D721Med (cell line): Measurements from ENCODE around the gene TAF15.
A peak's percentile ranks its signal among the peaks of the same experiment; 100 is the strongest.

ENCODE experiments used
- DNase-seq: peaks from one replicate; pipeline ENCODE4 v3.0.0; 2011; ENCODE audit warnings: low spot score; ENCODE audit not compliant: insufficient read length
- FAIRE-seq: peaks from 2 replicates; lab custom pipeline; 2011; peaks lifted over from hg19 to GRCh38; lab: Jason Lieb, UNC
- CTCF ChIP-seq: IDR thresholded peaks from 2 replicates; pipeline ENCODE4 v1.5.1; 2012; ENCODE audit warnings: mild to moderate bottlenecking, control low read depth; ENCODE audit not compliant: insufficient read depth; ENCODE audit errors: missing control alignments

TAF15 gene

GRCh38 chr17:35795871-35796265 is 13.4 kb upstream of the TAF15 start:
- FAIRE-seq (no peak), DNase-seq (no peak)
- no peak for TF ChIP-seq CTCF

- DNase-seq (no peak), FAIRE-seq (no peak)
- no peak for TF ChIP-seq CTCF
Observed at GRCh38 chr17:35796942-35797341, 12.3 kb upstream of the TAF15 start.

- no peak for FAIRE-seq
- TF ChIP-seq CTCF: no peak
- DNase-seq: no peak
Observed at GRCh38 chr17:35797370-35797769, 11.9 kb upstream of the TAF15 start.

GRCh38 chr17:35797918-35798317 is 11.4 kb upstream of the TAF15 start:
- TF ChIP-seq CTCF: no peak
- FAIRE-seq: no peak
- DNase-seq: no peak

GRCh38 chr17:35799942-35800341 is 9.3 kb upstream of the TAF15 start:
- no peak for DNase-seq
- no peak for FAIRE-seq
- no peak for TF ChIP-seq CTCF

- TF ChIP-seq CTCF: no peak
- FAIRE-seq (no peak), DNase-seq (no peak)
Observed at GRCh38 chr17:35801583-35802224, 7.6 kb upstream of the TAF15 start.

- TF ChIP-seq CTCF: peak; percentile 86
- DNase-seq (peak; percentile 76), FAIRE-seq (no peak)
Observed at GRCh38 chr17:35804658-35805192, 4.6 kb upstream of the TAF15 start.
